ENCODE results near the gene RAB11FIP4. TPM values are rescaled to one million over a fixed set of nuclear protein-coding genes. Genes with fewer than 3 reads are reported as not detected.

The RAB11FIP4 gene
- total and polyA plus RNA-seq, 2 of the 8 experiments (the other 6 are each of a cell fraction or from before 2014, with no cell fraction given), result 21.7 to 53.2 TPM

- H2AK5ac ChIP-seq (ENCODE audit: low read depth, low read length), result peak overlapping the region; percentile 69; the same call in 1 of the 2 replicates
- H4K20me1 ChIP-seq (replicated peaks in 1 of 2; ENCODE audit: control insufficient read depth in 1 of 2, insufficient read depth in 2 of 2, low read length in 2 of 2), result peaks cover 5 to 24% of the 10 kb centered on the region in 2 experiments
- peaks cover 5% of the 10 kb centered on the region; the same call in 1 of the 2 replicates for H3K23me2 ChIP-seq (ENCODE audit: low read depth, low read length)
- H4K91ac ChIP-seq (replicated peaks; ENCODE audit: insufficient read length, low read length), result peak overlapping the region; percentile 9
- peaks cover 4 to 57% (median 31%) of the 10 kb centered on the region in 4 experiments for H3K4me1 ChIP-seq (replicated peaks in 1 of 4; ENCODE audit: control insufficient read depth in 3 of 4, insufficient read depth in 4 of 4, low read length in 3 of 4)
- 81% methylated on average over 12 of the region's 12 CpGs; no CpG with 5 or more reads in 1 of the 2 experiments for WGBS, 2 experiments (ENCODE audit: extremely low coverage in 1 of 2, insufficient coverage in 1 of 2, insufficient read length in 1 of 2, insufficient replicate concordance in 2 of 2, low coverage in 1 of 2, low lambda C conversion rate in 2 of 2, missing lambda C conversion rate in 1 of 2)
- H3K4ac ChIP-seq (replicated peaks; ENCODE audit: insufficient read length, low read depth, low read length), result no peak overlapping the region
- H2BK20ac ChIP-seq (ENCODE audit: low read length), result no peak overlapping the region
- FAIRE-seq (no peak), DNase-seq (ENCODE audit: low read depth in 1 of 2, low spot score in 2 of 2) (no peak)
- H3K79me2 ChIP-seq (ENCODE audit: control insufficient read depth in 1 of 2, insufficient read depth in 2 of 2, low read length in 2 of 2), result peaks cover 0 to 84% of the 10 kb centered on the region in 2 experiments; a peak in 2 of 4 replicates
- no peak overlapping the region for H3K9ac ChIP-seq (replicated peaks in 1 of 4; ENCODE audit: extremely low read depth in 1 of 4, low read depth in 3 of 4, low read length in 3 of 4)
- no peak overlapping the region for H2BK12ac ChIP-seq (ENCODE audit: low read depth, low read length)
- H3K4me3 ChIP-seq (ENCODE audit: extremely low read depth in 1 of 4, insufficient read depth in 2 of 4, low read depth in 3 of 4, low read length in 4 of 4), result no peak overlapping the region
- no peaks in the 10 kb centered on the region for H3K9me3 ChIP-seq (ENCODE audit: insufficient read depth in 2 of 2, low read depth in 1 of 2, low read length in 1 of 2)
- peaks cover 15% of the 10 kb centered on the region for H3K79me1 ChIP-seq (ENCODE audit: low read depth, low read length)
- H2BK120ac ChIP-seq (replicated peaks; ENCODE audit: low read depth, low read length), result no peak overlapping the region
- CTCF ChIA-PET (ENCODE audit: partially characterized antibody), result interaction anchor here (0.6 to 1.6 kb wide), 6 partner anchors 16 to 1223 kb away, joined by 3 to 5 read pairs (median 4); no protein-coding TSS in a partner anchor
- H2AFZ ChIP-seq (ENCODE audit: low read length), result no peak overlapping the region
- no peak overlapping the region for H2BK15ac ChIP-seq (ENCODE audit: low read length)
- H4K5ac ChIP-seq (ENCODE audit: insufficient read length, low read depth, low read length), result no peak overlapping the region
- no peak overlapping the region for H4K8ac ChIP-seq (ENCODE audit: extremely low read depth, insufficient read depth, low read length)
- no peaks in the 10 kb centered on the region for H3K27me3 ChIP-seq (replicated peaks in 1 of 4; ENCODE audit: control insufficient read depth in 3 of 4, extremely low read depth in 1 of 4, insufficient read depth in 3 of 4, low read length in 3 of 4)
- H3K4me2 ChIP-seq (ENCODE audit: insufficient read depth in 1 of 2, low read depth in 2 of 2, low read length in 2 of 2), result no peak overlapping the region
- POLR2A ChIA-PET (ENCODE audit: partially characterized antibody), result no interaction called here
- no peak overlapping the region for H3K23ac ChIP-seq (ENCODE audit: insufficient read length)
- H3K56ac ChIP-seq (replicated peaks; ENCODE audit: insufficient read length, low read depth, low read length), result no peak overlapping the region
- no peaks in the 10 kb centered on the region for H3K36me3 ChIP-seq (ENCODE audit: control insufficient read depth in 2 of 4, insufficient read depth in 4 of 4, low read length in 3 of 4)
- H2BK5ac ChIP-seq (ENCODE audit: low read depth, low read length), result peak overlapping the region; percentile 54; the same call in 1 of the 2 replicates
- no peak overlapping the region for H3K14ac ChIP-seq (ENCODE audit: insufficient read length)
- H3K27ac ChIP-seq (ENCODE audit: low read depth, low read length), result no peak overlapping the region
- H3K18ac ChIP-seq (ENCODE audit: extremely low read depth, low read length), result 0 out of 2 replicates have a peak overlapping the region, but pooled peaks have one; percentile 25
- TF ChIP-seq, protein P1, sequence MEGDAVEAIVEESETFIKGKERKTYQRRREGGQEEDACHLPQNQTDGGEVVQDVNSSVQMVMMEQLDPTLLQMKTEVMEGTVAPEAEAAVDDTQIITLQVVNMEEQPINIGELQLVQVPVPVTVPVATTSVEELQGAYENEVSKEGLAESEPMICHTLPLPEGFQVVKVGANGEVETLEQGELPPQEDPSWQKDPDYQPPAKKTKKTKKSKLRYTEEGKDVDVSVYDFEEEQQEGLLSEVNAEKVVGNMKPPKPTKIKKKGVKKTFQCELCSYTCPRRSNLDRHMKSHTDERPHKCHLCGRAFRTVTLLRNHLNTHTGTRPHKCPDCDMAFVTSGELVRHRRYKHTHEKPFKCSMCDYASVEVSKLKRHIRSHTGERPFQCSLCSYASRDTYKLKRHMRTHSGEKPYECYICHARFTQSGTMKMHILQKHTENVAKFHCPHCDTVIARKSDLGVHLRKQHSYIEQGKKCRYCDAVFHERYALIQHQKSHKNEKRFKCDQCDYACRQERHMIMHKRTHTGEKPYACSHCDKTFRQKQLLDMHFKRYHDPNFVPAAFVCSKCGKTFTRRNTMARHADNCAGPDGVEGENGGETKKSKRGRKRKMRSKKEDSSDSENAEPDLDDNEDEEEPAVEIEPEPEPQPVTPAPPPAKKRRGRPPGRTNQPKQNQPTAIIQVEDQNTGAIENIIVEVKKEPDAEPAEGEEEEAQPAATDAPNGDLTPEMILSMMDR (IDR thresholded peaks at IDR 0.05; ENCODE audit: control extremely low read depth in 1 of 3, insufficient read depth in 1 of 3, low read depth in 1 of 3, low read length in 3 of 3), result no peak
- TF ChIP-seq KDM5A (IDR thresholded peaks at IDR 0.05; ENCODE audit: low read length), result no peak
- TF ChIP-seq, protein P2, sequence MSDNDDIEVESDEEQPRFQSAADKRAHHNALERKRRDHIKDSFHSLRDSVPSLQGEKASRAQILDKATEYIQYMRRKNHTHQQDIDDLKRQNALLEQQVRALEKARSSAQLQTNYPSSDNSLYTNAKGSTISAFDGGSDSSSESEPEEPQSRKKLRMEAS (IDR thresholded peaks at IDR 0.05), result no peak
- TF ChIP-seq, protein P3, sequence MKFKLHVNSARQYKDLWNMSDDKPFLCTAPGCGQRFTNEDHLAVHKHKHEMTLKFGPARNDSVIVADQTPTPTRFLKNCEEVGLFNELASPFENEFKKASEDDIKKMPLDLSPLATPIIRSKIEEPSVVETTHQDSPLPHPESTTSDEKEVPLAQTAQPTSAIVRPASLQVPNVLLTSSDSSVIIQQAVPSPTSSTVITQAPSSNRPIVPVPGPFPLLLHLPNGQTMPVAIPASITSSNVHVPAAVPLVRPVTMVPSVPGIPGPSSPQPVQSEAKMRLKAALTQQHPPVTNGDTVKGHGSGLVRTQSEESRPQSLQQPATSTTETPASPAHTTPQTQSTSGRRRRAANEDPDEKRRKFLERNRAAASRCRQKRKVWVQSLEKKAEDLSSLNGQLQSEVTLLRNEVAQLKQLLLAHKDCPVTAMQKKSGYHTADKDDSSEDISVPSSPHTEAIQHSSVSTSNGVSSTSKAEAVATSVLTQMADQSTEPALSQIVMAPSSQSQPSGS (IDR thresholded peaks at IDR 0.05; ENCODE audit: low read length), result no peak
- no peak for TF ChIP-seq SRF (IDR thresholded peaks at IDR 0.05; ENCODE audit: low read depth, low read length)
- no peak for TF ChIP-seq GABPA (IDR thresholded peaks at IDR 0.05; ENCODE audit: borderline replicate concordance, insufficient read depth, low read length)
- no peak for TF ChIP-seq CBX8 (IDR thresholded peaks at IDR 0.05; ENCODE audit: borderline replicate concordance, low read depth, low read length)
Measured at GRCh38 chr17:31494259-31495021, 103.0 kb downstream of the RAB11FIP4 start.
